Muscle layer of colon (tissue), 2 donors: ENCODE data around the gene EXOSC7.
A peak's percentile ranks its signal among the peaks of the same experiment; 100 is the strongest.

Experiments used
- H3K27ac ChIP-seq: one replicate; pipeline ENCODE4 v1.7.0; 2013; ENCODE audit warnings: low read depth, mild to moderate bottlenecking, low read length, moderate library complexity
- H3K27me3 ChIP-seq, 2 donors: one replicate each; pipeline ENCODE4 v1.7.0; 2013; ENCODE audit warnings: low read length in 2 of 2, mild to moderate bottlenecking in 2 of 2; ENCODE audit not compliant: insufficient read depth in 2 of 2, control insufficient read depth in 1 of 2
- H3K36me3 ChIP-seq: one replicate; pipeline ENCODE4 v1.7.0; 2013; ENCODE audit warnings: mild to moderate bottlenecking, low read length; ENCODE audit not compliant: insufficient read depth
- H3K4me1 ChIP-seq: one replicate; pipeline ENCODE4 v1.7.0; 2013; ENCODE audit warnings: mild to moderate bottlenecking, low read length; ENCODE audit not compliant: insufficient read depth
- H3K4me3 ChIP-seq, 2 donors: one replicate each; pipeline ENCODE4 v1.7.0; 2013; ENCODE audit warnings: low read length in 2 of 2, low read depth in 1 of 2, mild to moderate bottlenecking in 1 of 2, moderate library complexity in 1 of 2
- H3K9ac ChIP-seq: one replicate; pipeline ENCODE4 v1.7.0; 2013; ENCODE audit warnings: low read length
- H3K9me3 ChIP-seq: one replicate; pipeline ENCODE4 v1.7.0; 2013; ENCODE audit warnings: mild to moderate bottlenecking, low read length
- donor health status: abdominal sarcoma.
- donor health status: Adenocarcinoma of cecum.

EXOSC7 gene

GRCh38 chr3:44976002-44976815 is at the start of gene EXOSC7, which contains the start of gene ZDHHC3:
Gene EXOSC7, plus strand, starts transcription at chr3:44976244. Its CDS starts 34 bp downstream, at chr3:44976278.
Gene ZDHHC3, minus strand, starts transcription at chr3:44976174. Its CDS starts 16,738 bp downstream, at chr3:44959436.
- Histone ChIP-seq H3K4me3 (peak within 1 kb of the TSS; percentile 92 to 96), H3K9me3 (no peaks in the 10 kb centered on the region), H3K27ac (peak within 1 kb of the TSS; percentile 77), H3K9ac (peak within 1 kb of the TSS; percentile 86), H3K36me3 (no peaks in the 10 kb centered on the region), H3K4me1 (peaks cover 20% of the 10 kb centered on the region), H3K27me3 (no peaks in the 10 kb centered on the region)

GRCh38 chr3:44926921-44927320 is 49.1 kb upstream of the EXOSC7 start:
- Histone ChIP-seq H3K27me3 (no peaks in the 10 kb centered on the region), H3K4me3 (no peak overlapping the region), H3K9me3 (no peaks in the 10 kb centered on the region), H3K4me1 (no peaks in the 10 kb centered on the region), H3K36me3 (peaks cover 38% of the 10 kb centered on the region), H3K27ac (no peak overlapping the region), H3K9ac (no peak overlapping the region)

- Histone ChIP-seq H3K4me1 (no peaks in the 10 kb centered on the region), H3K27ac (no peak overlapping the region), H3K4me3 (no peak overlapping the region), H3K27me3 (no peaks in the 10 kb centered on the region), H3K9me3 (no peaks in the 10 kb centered on the region), H3K9ac (no peak overlapping the region), H3K36me3 (peaks cover 34% of the 10 kb centered on the region)
Measured at GRCh38 chr3:44927371-44927770, 48.7 kb upstream of the EXOSC7 start.

DNA sequence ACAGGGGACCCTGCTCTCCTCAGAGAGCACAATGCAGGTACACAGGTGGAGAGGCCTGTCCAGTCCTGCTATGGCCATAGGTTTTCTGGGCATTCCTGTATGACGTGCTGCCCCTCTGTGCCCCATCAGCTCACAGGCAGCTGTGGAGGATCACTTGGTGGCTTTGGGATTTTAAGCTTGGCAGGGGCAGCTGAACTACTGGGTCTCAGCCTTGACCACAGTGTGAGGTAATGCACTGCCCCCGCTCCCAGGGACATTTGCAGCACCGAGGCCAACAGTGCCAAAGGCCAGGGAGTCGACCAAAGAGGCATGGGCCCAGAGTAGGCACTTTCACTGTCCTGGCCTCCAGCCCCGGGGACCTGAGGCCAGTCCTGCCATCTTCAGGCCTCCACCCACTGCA is 46.3 kb upstream of the EXOSC7 start:
- H3K27me3 ChIP-seq, result no peaks in the 10 kb centered on the region
- H3K9ac ChIP-seq, result no peak overlapping the region
- no peak overlapping the region for H3K27ac ChIP-seq
- no peak overlapping the region for H3K4me3 ChIP-seq
- H3K4me1 ChIP-seq, result no peaks in the 10 kb centered on the region
- H3K9me3 ChIP-seq, result no peaks in the 10 kb centered on the region
- H3K36me3 ChIP-seq, result peaks cover 32% of the 10 kb centered on the region

DNA sequence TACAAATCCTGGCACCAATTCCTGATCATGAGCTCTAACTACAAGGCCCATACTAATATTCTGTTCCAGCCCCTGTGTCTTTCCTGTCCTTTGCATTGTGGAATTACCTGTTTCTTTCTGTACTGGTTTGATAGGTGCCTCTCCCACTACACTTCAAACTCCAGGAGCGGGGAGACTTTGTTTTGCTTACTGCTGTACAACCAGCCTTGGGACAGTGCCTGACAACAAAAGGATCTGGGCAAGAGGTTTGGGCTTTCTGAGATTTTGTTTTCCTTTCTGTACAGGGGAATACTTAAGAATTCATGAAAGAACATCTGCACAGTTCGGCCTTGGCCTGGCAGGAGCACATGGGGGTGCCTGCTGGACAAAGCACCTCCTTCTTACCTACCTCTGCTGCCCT is 45.1 kb upstream of the EXOSC7 start:
- Histone ChIP-seq H3K9ac (no peak overlapping the region), H3K27ac (no peak overlapping the region), H3K4me3 (no peak overlapping the region), H3K4me1 (no peaks in the 10 kb centered on the region), H3K36me3 (peaks cover 32% of the 10 kb centered on the region), H3K27me3 (no peaks in the 10 kb centered on the region), H3K9me3 (no peaks in the 10 kb centered on the region)

GRCh38 chr3:44931791-44932190 is 44.3 kb upstream of the EXOSC7 start:
- Histone ChIP-seq H3K4me1 (no peaks in the 10 kb centered on the region), H3K27me3 (no peaks in the 10 kb centered on the region), H3K4me3 (no peak overlapping the region), H3K9ac (no peak overlapping the region), H3K27ac (no peak overlapping the region), H3K9me3 (no peaks in the 10 kb centered on the region), H3K36me3 (peaks cover 32% of the 10 kb centered on the region)

DNA sequence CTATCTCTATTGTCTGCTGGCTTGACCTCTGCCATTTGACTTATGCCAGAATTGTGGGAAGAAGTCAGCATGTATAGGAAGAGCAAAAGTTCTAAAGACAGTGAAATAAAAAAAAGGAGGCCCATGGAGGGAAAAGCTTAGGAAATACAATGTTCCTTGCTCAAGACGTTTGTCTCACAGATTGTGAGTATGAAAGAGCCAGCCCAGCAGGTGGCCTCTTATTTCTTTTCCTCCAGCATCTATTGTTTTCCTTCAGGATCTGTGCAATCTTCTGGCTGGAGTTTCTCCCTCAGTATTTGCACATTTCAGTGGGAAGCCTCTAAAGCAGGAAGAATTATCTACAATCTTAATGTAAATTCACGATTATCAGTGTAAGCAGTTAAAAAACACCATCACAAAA is 43.8 kb upstream of the EXOSC7 start:
- H3K27ac ChIP-seq, result no peak overlapping the region

GRCh38 chr3:44932986-44933944 is 42.8 kb upstream of the EXOSC7 start:
- peaks cover 21% of the 10 kb centered on the region for H3K36me3 ChIP-seq
- H3K4me3 ChIP-seq, result no peak overlapping the region
- no peaks in the 10 kb centered on the region for H3K4me1 ChIP-seq
- no peaks in the 10 kb centered on the region for H3K9me3 ChIP-seq
- no peaks in the 10 kb centered on the region for H3K27me3 ChIP-seq
- no peak overlapping the region for H3K9ac ChIP-seq
- H3K27ac ChIP-seq, result no peak overlapping the region

More for the DNA sequence above, 43.8 kb upstream of the EXOSC7 start:
- peaks cover 31% of the 10 kb centered on the region for H3K36me3 ChIP-seq
- H3K9me3 ChIP-seq, result no peaks in the 10 kb centered on the region
- H3K4me3 ChIP-seq, result no peak overlapping the region
- no peaks in the 10 kb centered on the region for H3K4me1 ChIP-seq
- no peak overlapping the region for H3K9ac ChIP-seq
- H3K27me3 ChIP-seq, result no peaks in the 10 kb centered on the region

GRCh38 chr3:44939581-44940036 is 36.4 kb upstream of the EXOSC7 start:
- Histone ChIP-seq H3K9me3 (no peaks in the 10 kb centered on the region), H3K4me3 (no peak overlapping the region), H3K36me3 (peaks cover 7% of the 10 kb centered on the region), H3K27ac (no peak overlapping the region), H3K27me3 (no peaks in the 10 kb centered on the region), H3K9ac (no peak overlapping the region), H3K4me1 (no peaks in the 10 kb centered on the region)

- Histone ChIP-seq H3K4me3 (no peak overlapping the region), H3K9ac (no peak overlapping the region), H3K36me3 (peaks cover 11% of the 10 kb centered on the region), H3K27ac (no peak overlapping the region), H3K4me1 (no peaks in the 10 kb centered on the region), H3K27me3 (no peaks in the 10 kb centered on the region), H3K9me3 (no peaks in the 10 kb centered on the region)
Measured at GRCh38 chr3:44942202-44942921, 33.7 kb upstream of the EXOSC7 start.

- Histone ChIP-seq H3K4me1 (no peaks in the 10 kb centered on the region), H3K36me3 (peaks cover 4% of the 10 kb centered on the region), H3K9me3 (no peaks in the 10 kb centered on the region), H3K4me3 (no peak overlapping the region), H3K27me3 (no peaks in the 10 kb centered on the region), H3K9ac (no peak overlapping the region), H3K27ac (no peak overlapping the region)
Measured at GRCh38 chr3:44948239-44948638, 27.8 kb upstream of the EXOSC7 start.
